ENCODE results near the gene AKT2. TPM values are rescaled to one million over a fixed set of nuclear protein-coding genes. Genes with fewer than 3 reads are reported as not detected.

Gene AKT2
- total RNA-seq, 1 experiment from 2014 or later, result 150 TPM

DNA sequence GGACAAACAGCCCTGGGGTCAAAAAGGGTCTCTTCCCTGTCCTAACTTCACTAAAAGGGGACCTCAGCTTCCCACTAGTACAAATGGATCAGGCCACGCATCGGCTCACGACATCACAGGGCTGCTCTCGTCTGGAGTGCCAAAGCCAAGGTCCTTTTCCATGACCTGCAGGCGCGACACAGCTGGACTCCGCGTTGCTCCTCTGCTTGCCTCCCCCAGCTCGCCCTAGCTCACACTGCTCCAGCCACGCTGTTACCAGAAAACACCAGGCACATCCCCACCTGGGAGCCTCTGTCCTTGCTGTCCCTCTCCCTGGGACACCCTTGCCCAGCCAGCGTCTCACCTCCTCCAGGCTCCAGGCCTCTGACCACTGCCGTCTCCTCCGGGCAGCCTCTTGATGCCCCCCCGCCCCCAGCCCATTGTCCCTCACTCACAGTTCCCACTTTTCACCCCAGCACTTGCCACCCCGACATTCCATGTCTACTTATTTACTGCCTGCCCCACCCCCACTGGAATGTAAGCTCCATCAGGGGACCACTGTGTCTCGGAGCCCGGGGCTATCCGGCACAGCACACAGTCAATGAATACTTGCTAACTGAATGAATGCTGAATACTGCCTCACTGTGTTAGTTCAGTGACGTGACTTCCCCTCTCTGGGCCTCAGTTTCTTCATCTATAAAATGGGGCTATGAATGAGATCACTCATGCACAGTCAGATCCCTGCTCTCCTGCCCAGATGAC lies 20.7 kb downstream of the AKT2 start:
- H3K56ac ChIP-seq (ENCODE audit: insufficient read length, low read depth, low read length), result no peak overlapping the region
- no peaks in the 10 kb centered on the region for H3K4me1 ChIP-seq (ENCODE audit: insufficient read depth, low read length)
- H2AFZ ChIP-seq (ENCODE audit: low read length), result no peak overlapping the region
- no peak overlapping the region for H3K9ac ChIP-seq (ENCODE audit: extremely low read depth, insufficient read length, low read length)
- H3T11ph ChIP-seq (ENCODE audit: low read length), result no peak overlapping the region
- Mint-ChIP-seq H3K4me3 (no peak overlapping the region), H3K9me3 (no peaks in the 10 kb centered on the region), H3K4me1 (peaks cover 22 to 27% of the 10 kb centered on the region in 2 experiments), H3K36me3 (ENCODE audit: insufficient read depth in 1 of 3, low read depth in 3 of 3) (peaks cover 18 to 39% (median 36%) of the 10 kb centered on the region in 3 experiments), H3K27ac (peak overlapping the region; percentile 82 to 95 (median 87); a peak in 5 of 7 replicates), H3K27me3 (ENCODE audit: low read depth) (no peaks in the 10 kb centered on the region; the same call in 1 of the 2 replicates)
- H4K20me1 ChIP-seq (ENCODE audit: control insufficient read depth, insufficient read depth, insufficient read length), result peaks cover 2% of the 10 kb centered on the region
- H3K27ac ChIP-seq (ENCODE audit: insufficient read length, low read depth, low read length), result no peak overlapping the region
- H3K79me1 ChIP-seq (ENCODE audit: insufficient read depth, low read depth, low read length, poor library complexity, severe bottlenecking), result no peaks in the 10 kb centered on the region
- no peak overlapping the region for H4K91ac ChIP-seq (ENCODE audit: insufficient read length, low read depth, low read length)
- H2BK12ac ChIP-seq (ENCODE audit: insufficient read length, low read depth, low read length), result no peak overlapping the region
- TF ChIP-seq, protein P1, sequence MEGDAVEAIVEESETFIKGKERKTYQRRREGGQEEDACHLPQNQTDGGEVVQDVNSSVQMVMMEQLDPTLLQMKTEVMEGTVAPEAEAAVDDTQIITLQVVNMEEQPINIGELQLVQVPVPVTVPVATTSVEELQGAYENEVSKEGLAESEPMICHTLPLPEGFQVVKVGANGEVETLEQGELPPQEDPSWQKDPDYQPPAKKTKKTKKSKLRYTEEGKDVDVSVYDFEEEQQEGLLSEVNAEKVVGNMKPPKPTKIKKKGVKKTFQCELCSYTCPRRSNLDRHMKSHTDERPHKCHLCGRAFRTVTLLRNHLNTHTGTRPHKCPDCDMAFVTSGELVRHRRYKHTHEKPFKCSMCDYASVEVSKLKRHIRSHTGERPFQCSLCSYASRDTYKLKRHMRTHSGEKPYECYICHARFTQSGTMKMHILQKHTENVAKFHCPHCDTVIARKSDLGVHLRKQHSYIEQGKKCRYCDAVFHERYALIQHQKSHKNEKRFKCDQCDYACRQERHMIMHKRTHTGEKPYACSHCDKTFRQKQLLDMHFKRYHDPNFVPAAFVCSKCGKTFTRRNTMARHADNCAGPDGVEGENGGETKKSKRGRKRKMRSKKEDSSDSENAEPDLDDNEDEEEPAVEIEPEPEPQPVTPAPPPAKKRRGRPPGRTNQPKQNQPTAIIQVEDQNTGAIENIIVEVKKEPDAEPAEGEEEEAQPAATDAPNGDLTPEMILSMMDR (conservative IDR thresholded peaks at IDR 0.05), result no peak
- H2BK120ac ChIP-seq (ENCODE audit: low read depth, low read length, poor library complexity, severe bottlenecking), result no peak overlapping the region
- no peak overlapping the region for H4K8ac ChIP-seq (replicated peaks; ENCODE audit: insufficient read length, low read depth, low read length)
- H3K79me2 ChIP-seq (ENCODE audit: insufficient read depth, low read length), result no peaks in the 10 kb centered on the region
- no peak overlapping the region for H3K14ac ChIP-seq (ENCODE audit: insufficient read depth, low read length)
- no peak for DNase-seq
- H3K18ac ChIP-seq (ENCODE audit: insufficient read length, low read depth, low read length), result no peak overlapping the region
- no peak overlapping the region for H2AK5ac ChIP-seq (ENCODE audit: insufficient read length, low read length)
- H3K27me3 ChIP-seq (ENCODE audit: insufficient read depth, low read length), result no peaks in the 10 kb centered on the region
- no peak overlapping the region for H3K4ac ChIP-seq (ENCODE audit: low read depth, low read length)
- H3K4me2 ChIP-seq (ENCODE audit: insufficient read depth, insufficient read length, low read length), result no peak overlapping the region
- no peak overlapping the region for H2BK5ac ChIP-seq (ENCODE audit: insufficient read length, low read length)
- H4K5ac ChIP-seq (ENCODE audit: insufficient read length, low read depth, low read length), result no peak overlapping the region
- no peak overlapping the region for H2BK15ac ChIP-seq (ENCODE audit: low read depth, low read length)
- WGBS (ENCODE audit: extremely low coverage, insufficient read length, low lambda C conversion rate), result no CpG with 5 or more reads among the region's 19 CpGs
- H3K9me3 ChIP-seq (ENCODE audit: control insufficient read depth, low read depth, low read length), result no peaks in the 10 kb centered on the region
- H3K23me2 ChIP-seq (ENCODE audit: insufficient read length, low read depth, low read length, poor library complexity, severe bottlenecking), result no peaks in the 10 kb centered on the region
- no peak overlapping the region for H3K23ac ChIP-seq (ENCODE audit: insufficient read length, low read depth, low read length)
- no peak overlapping the region for H2BK20ac ChIP-seq (ENCODE audit: low read depth, low read length, poor library complexity, severe bottlenecking)
